ENCODE measurements around the gene AVPR1A. TPM values are rescaled to one million over a fixed set of nuclear protein-coding genes. Genes with fewer than 3 reads are reported as not detected.

Gene AVPR1A
- total RNA-seq, 4 donors from 2014 or later, result 24.4 to 59.0 (median 41.0) TPM

DNA sequence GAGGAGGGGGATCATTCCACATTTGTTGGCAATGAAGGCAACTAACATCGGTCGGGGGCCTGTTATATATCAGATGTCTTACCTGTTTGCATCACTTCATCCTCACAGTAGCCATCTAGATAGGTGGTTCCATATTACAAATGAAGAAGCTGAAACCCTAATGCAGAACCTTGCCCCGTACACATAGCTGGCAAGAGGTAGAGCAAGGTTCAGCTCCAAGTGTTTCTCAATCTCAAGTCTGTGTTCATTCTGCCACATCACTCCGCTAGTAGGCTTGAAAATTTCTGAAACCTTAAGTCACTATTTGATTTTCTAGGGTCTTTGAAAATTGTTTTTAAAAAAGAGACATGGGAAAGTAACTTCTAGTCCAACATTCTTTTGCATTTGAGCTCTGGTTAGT, 17.0 kb downstream of the AVPR1A start:
- TF ChIP-seq, protein P1, sequence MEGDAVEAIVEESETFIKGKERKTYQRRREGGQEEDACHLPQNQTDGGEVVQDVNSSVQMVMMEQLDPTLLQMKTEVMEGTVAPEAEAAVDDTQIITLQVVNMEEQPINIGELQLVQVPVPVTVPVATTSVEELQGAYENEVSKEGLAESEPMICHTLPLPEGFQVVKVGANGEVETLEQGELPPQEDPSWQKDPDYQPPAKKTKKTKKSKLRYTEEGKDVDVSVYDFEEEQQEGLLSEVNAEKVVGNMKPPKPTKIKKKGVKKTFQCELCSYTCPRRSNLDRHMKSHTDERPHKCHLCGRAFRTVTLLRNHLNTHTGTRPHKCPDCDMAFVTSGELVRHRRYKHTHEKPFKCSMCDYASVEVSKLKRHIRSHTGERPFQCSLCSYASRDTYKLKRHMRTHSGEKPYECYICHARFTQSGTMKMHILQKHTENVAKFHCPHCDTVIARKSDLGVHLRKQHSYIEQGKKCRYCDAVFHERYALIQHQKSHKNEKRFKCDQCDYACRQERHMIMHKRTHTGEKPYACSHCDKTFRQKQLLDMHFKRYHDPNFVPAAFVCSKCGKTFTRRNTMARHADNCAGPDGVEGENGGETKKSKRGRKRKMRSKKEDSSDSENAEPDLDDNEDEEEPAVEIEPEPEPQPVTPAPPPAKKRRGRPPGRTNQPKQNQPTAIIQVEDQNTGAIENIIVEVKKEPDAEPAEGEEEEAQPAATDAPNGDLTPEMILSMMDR (IDR thresholded peaks at IDR 0.05), result no peak
- ATAC-seq (ENCODE audit: low FRiP score), result no peak
- DNase-seq (ENCODE audit: low spot score), result no peak

DNA sequence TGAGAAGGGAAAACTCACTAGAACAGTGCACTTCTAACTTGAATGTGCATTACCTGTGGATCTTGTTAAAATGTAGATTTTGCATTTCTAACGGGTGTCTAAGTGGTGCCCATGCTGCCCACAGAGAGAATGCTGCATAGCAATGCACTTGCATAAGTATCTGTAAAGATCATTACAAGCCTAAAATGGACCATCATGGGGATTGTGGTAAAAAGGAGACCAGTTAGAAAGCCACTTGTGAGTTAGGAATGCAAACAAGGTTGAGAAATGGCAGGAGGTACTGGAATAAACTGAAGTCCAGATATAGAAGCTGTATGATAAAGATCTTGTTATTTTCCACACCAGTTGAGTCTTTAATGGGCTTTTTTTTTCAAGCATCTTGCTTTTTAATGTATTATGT, 18.8 kb downstream of the AVPR1A start:
- ATAC-seq (ENCODE audit: low FRiP score) (no peak), DNase-seq (ENCODE audit: low spot score) (no peak)
- TF ChIP-seq, protein P1 (IDR thresholded peaks at IDR 0.05), result no peak

DNA sequence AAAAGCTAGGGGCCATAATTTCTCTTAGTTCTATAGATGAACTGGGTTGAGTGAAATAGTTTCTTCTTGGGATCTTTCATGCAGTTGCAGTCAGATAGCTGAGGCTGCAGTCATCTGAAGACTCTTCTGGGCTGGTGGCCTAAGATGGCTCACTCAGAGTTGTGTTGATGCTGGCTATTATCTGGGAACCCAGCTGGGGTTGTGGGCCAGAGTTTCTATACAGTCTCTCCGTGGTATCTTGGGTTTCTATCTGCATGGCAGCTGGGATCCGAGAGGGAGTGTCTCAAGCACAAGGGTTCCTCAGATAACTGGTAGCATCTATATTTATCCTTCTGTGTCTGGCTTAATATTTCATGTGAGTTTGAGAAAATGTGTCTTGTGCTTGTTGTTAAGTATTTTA, 21.1 kb downstream of the AVPR1A start:
- TF ChIP-seq, protein P1 (IDR thresholded peaks at IDR 0.05), result no peak
- ATAC-seq (ENCODE audit: low FRiP score) (no peak), DNase-seq (ENCODE audit: low spot score) (no peak)

DNA sequence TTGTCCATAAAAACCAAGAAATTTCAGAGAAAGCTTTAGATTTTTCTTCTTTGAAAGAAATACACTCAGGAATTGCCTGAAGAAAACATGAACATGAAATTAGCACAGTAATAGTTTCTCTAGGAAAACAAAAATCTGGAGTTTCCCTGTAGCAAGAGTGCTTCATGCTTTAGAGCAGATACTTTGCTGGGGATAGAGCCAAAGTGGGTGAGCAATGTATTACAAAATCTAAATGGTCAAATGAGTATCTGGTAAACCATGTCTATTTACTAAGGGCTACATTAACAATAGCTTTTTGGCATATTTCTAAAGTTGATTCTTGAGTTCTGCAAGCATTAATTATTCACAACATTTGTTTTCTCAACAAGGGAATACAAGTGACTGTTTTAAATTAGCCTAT, 26.2 kb downstream of the AVPR1A start:
- DNase-seq (ENCODE audit: low spot score), result no peak
- no peak for ATAC-seq (ENCODE audit: low FRiP score)
- TF ChIP-seq, protein P1 (IDR thresholded peaks at IDR 0.05), result no peak

DNA sequence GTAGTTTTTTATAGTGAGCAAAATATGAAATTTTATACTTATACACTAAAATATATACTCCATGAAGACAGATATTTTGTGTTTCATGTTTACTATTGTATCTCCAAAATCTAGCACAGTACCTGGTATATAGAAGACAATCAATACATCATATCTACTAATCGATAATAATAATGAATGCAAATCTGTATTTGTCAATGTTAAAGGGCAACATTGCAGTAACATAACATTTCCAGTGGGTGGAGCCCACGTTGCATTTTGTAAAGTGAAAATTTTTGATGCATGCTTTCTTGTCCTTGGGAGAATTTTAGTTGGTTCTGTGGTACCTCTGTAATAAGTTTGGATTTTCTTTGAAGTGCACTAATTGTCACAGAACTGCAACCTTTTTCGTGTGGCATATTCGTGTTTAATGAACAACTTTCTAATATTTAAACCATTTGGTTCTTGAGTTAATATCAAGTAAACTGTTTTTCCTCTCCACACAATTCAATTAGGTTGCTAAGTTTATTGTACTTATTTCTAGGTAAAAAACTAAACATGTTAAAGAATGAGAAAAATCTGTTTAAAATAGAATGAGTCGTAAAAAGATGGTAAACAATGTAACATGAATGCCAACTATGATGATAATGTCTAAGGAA, 47.4 kb downstream of the AVPR1A start:
- no peak for ATAC-seq (ENCODE audit: low FRiP score)
- no peak for DNase-seq (ENCODE audit: low spot score)

DNA sequence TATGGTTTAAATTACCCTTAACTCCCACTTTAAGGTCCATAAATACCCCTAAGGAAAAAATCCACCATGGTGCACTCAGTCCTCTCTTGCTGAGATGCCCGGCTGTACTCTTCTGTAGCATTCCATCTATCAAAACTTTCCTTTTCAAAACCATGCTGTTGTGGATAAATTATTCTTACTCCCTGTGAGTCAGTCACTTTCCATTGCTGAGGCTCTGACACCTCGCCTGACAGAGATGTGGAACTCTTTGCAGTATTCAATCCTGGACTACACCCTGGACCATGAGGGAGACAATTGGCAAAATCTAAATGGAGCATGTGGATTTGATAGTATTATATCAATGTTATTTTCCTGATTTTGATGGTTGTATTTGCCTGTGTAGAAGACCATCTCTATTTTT, 49.1 kb downstream of the AVPR1A start:
- DNase-seq (ENCODE audit: low spot score), result no peak
- TF ChIP-seq, protein P1 (IDR thresholded peaks at IDR 0.05), result no peak
- ATAC-seq (ENCODE audit: low FRiP score), result no peak

More for the DNA sequence above, 47.4 kb downstream of the AVPR1A start:
- TF ChIP-seq, protein P1 (IDR thresholded peaks at IDR 0.05), result no peak

DNA sequence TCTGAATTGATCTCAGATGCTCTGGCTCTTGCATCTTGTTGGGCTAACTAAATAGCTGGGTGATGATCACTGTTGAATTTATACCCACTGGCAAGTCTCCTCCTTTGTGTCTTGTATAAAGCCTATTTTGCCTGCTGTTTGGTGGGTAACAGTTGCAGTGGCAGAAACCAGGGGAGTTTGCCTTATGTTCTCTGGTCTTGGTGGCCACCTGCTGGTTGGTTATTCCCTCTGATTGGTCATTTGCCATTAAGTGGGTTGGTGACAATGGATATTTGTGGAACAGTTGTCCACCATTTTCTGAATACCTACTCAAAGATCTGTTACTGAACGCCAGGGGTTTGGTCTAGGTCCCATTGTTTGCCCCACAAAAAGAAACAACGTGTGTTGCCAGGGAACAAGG, 52.1 kb downstream of the AVPR1A start:
- ATAC-seq (ENCODE audit: low FRiP score) (no peak), DNase-seq (ENCODE audit: low spot score) (no peak)
- TF ChIP-seq, protein P1 (IDR thresholded peaks at IDR 0.05), result no peak

Data from omental fat pad (tissue), 4 donors.